Panc1 (cell line): ENCODE data around the gene CDC23.

Experiments used
- POLR2AphosphoS5 ChIP-seq: IDR thresholded peaks from 2 replicates; pipeline ENCODE4 v1.6.1; 2012; ENCODE audit warnings: mild to moderate bottlenecking, low read depth, low read length, moderate library complexity
- REST ChIP-seq, 2 experiments: IDR thresholded peaks; 2 replicates each; pipeline ENCODE4 v1.6.1; 2011 to 2012; ENCODE audit warnings: low read depth in 2 of 2, control low read depth in 1 of 2, low read length in 1 of 2, mild to moderate bottlenecking in 1 of 2, moderate library complexity in 1 of 2; ENCODE audit not compliant: insufficient read depth in 1 of 2
- SIN3A ChIP-seq: IDR thresholded peaks from 2 replicates; pipeline ENCODE4 v1.6.1; 2012; ENCODE audit warnings: low read depth, mild to moderate bottlenecking, low read length, moderate library complexity, borderline replicate concordance; ENCODE audit not compliant: insufficient read depth
- TF ChIP-seq, protein P1 (sequence below): fragments of 450-650 bp; IDR thresholded peaks from 2 replicates; pipeline ENCODE4 v1.5.1; 2017; ENCODE audit warnings: mild to moderate bottlenecking

DNA sequence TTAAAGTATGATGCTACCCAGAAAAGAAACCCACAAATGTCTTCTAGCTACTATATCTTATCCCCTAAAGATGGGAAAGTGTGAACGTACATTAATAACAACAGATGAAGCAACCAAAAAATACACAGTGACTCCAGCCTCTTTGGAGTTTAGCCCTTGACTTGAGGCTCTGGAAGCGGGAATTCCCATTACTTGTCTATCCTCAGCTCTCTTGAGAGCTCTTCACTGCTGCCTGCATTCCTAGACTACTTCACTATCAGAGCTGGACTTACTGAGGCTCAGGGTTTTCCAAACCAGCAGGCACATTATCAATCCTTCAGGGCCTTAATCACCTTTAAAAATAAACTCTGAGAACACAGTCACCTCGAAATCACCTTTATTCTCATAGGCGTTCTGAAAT is 72.9 kb downstream of the CDC23 start:
- TF ChIP-seq POLR2AphosphoS5: no peak
- TF ChIP-seq SIN3A: no peak
- TF ChIP-seq, protein P1, sequence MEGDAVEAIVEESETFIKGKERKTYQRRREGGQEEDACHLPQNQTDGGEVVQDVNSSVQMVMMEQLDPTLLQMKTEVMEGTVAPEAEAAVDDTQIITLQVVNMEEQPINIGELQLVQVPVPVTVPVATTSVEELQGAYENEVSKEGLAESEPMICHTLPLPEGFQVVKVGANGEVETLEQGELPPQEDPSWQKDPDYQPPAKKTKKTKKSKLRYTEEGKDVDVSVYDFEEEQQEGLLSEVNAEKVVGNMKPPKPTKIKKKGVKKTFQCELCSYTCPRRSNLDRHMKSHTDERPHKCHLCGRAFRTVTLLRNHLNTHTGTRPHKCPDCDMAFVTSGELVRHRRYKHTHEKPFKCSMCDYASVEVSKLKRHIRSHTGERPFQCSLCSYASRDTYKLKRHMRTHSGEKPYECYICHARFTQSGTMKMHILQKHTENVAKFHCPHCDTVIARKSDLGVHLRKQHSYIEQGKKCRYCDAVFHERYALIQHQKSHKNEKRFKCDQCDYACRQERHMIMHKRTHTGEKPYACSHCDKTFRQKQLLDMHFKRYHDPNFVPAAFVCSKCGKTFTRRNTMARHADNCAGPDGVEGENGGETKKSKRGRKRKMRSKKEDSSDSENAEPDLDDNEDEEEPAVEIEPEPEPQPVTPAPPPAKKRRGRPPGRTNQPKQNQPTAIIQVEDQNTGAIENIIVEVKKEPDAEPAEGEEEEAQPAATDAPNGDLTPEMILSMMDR: no peak
- TF ChIP-seq REST (IDR thresholded peaks at IDR 0.05; ENCODE audit: insufficient read depth in 1 of 2, low read depth in 2 of 2, low read length in 1 of 2): no peak
